B cell (primary cell): ENCODE data around the gene CDR2L. TPM values are rescaled to one million over a fixed set of nuclear protein-coding genes. Genes with fewer than 3 reads are reported as not detected.

Source experiments
- ATAC-seq: fragments of 200-7000 bp; cut with Tn5 transposase; one replicate; pipeline ENCODE4 v1.10.0; 2021; ENCODE audit warnings: low read depth, mild to moderate bottlenecking, moderate number of reproducible peaks, moderate library complexity
- CTCF ChIA-PET: fragments of 350-600 bp; sonication (Branson Sonifier 250); formaldehyde crosslinking; loops from one replicate; lab custom pipeline; 2021; ENCODE audit warnings: antibody characterized with exemption, inconsistent platforms; lab: Charles Lee
- POLR2A ChIA-PET: fragments of 350-600 bp; sonication (Branson Sonifier 250); formaldehyde crosslinking; loops from one replicate; lab custom pipeline; 2021; ENCODE audit warnings: antibody characterized with exemption; lab: Charles Lee
- DNase-seq: peaks from one replicate; pipeline ENCODE4 v3.0.0; 2013
- H2AFZ ChIP-seq: 2 replicates; pipeline ENCODE4 v1.6.1; 2012; ENCODE audit warnings: mild to moderate bottlenecking, low read depth, low read length; ENCODE audit not compliant: insufficient read depth, poor library complexity, severe bottlenecking
- H3K27ac ChIP-seq, 2 donors: 1 replicate in 1 of 2; 2 replicates in 1 of 2; pipeline ENCODE4 v1.5.1; 2012 to 2013; ENCODE audit warnings: low read length in 2 of 2, mild to moderate bottlenecking in 2 of 2, moderate library complexity in 1 of 2
- H3K27me3 ChIP-seq, 4 experiments: fragments of 200-600 bp in 1 of 4; sonication (generic) in 1 of 4; replicated peaks in 1 of 4; 1 replicate in 2 of 4; 2 replicates in 2 of 4; pipeline versions ENCODE4 v1.6.1 to v1.7.0; 2013 to 2016; ENCODE audit warnings: low read length in 3 of 4, mild to moderate bottlenecking in 2 of 4, mixed read lengths in 1 of 4, moderate library complexity in 1 of 4; ENCODE audit not compliant: insufficient read depth in 4 of 4, control insufficient read depth in 3 of 4; ENCODE audit errors: control extremely low read depth in 1 of 4
- H3K36me3 ChIP-seq, 2 experiments: replicated peaks in 1 of 2; 1 replicate in 1 of 2; 2 replicates in 1 of 2; pipeline versions ENCODE4 v1.6.1 to v1.7.1; 2013; ENCODE audit warnings: low read length in 1 of 2; ENCODE audit not compliant: insufficient read depth in 2 of 2, control insufficient read depth in 1 of 2; ENCODE audit errors: control extremely low read depth in 1 of 2, extremely low read depth in 1 of 2
- H3K4me1 ChIP-seq, 2 donors: fragments of 200-600 bp in 1 of 2; sonication (generic) in 1 of 2; 1 replicate in 1 of 2; 2 replicates in 1 of 2; pipeline versions ENCODE4 v1.5.1 to v1.6.1; 2013 to 2017; ENCODE audit warnings: low read length in 2 of 2; ENCODE audit not compliant: control insufficient read depth in 2 of 2, insufficient read depth in 2 of 2
- H3K4me2 ChIP-seq: replicated peaks from 2 replicates; pipeline ENCODE3; 2012; ENCODE audit warnings: mild to moderate bottlenecking, low read depth, low read length; ENCODE audit not compliant: poor library complexity, severe bottlenecking
- H3K4me3 ChIP-seq, 5 experiments: fragments of 200-600 bp in 1 of 5; sonication (generic) in 1 of 5; 1 replicate in 3 of 5; 2 replicates in 2 of 5; pipeline versions ENCODE4 v1.5.1 to v1.7.0; 2011 to 2016; ENCODE audit warnings: low read length in 4 of 5, mild to moderate bottlenecking in 4 of 5, low read depth in 2 of 5, control low read depth in 1 of 5, moderate library complexity in 1 of 5; ENCODE audit not compliant: insufficient read depth in 1 of 5; ENCODE audit errors: control extremely low read depth in 1 of 5, extremely low read depth in 1 of 5
- H3K79me2 ChIP-seq: fragments of 200-600 bp; sonication (generic); one replicate; pipeline ENCODE4 v1.6.0; 2016; ENCODE audit warnings: low read length; ENCODE audit not compliant: control insufficient read depth, insufficient read depth
- H3K9ac ChIP-seq: fragments of 200-600 bp; sonication (generic); 2 replicates; pipeline ENCODE4 v1.6.1; 2017; ENCODE audit warnings: mild to moderate bottlenecking, low read length, moderate library complexity
- H3K9me3 ChIP-seq, 3 donors: one replicate each; pipeline versions ENCODE4 v1.6.1 to v1.7.1; 2013; ENCODE audit warnings: low read length in 2 of 3; ENCODE audit not compliant: control insufficient read depth in 2 of 3, insufficient read depth in 1 of 3; ENCODE audit errors: control extremely low read depth in 1 of 3
- H4K20me1 ChIP-seq: 2 replicates; pipeline ENCODE4 v1.6.0; 2012; ENCODE audit warnings: mild to moderate bottlenecking, low read length; ENCODE audit not compliant: insufficient read depth, control insufficient read depth, poor library complexity, severe bottlenecking
- H3K27ac Mint-ChIP-seq: one replicate; pipeline ENCODE4 v1.8.0; 2021; ENCODE audit warnings: mixed read lengths
- H3K27me3 Mint-ChIP-seq: one replicate; pipeline ENCODE4 v1.8.0; 2021; ENCODE audit warnings: mixed read lengths
- H3K4me1 Mint-ChIP-seq: one replicate; pipeline ENCODE4 v1.8.0; 2021; ENCODE audit warnings: mixed read lengths
- H3K4me3 Mint-ChIP-seq: one replicate; pipeline ENCODE4 v1.8.0; 2021; ENCODE audit warnings: mixed read lengths
- H3K9me3 Mint-ChIP-seq: one replicate; pipeline ENCODE4 v1.8.0; 2022; ENCODE audit warnings: mixed read lengths; ENCODE audit not compliant: insufficient read depth
- CTCF ChIP-seq: fragments of 200-600 bp; IDR thresholded peaks from one replicate; pipeline ENCODE4 v1.8.0; 2022; ENCODE audit warnings: antibody characterized with exemption, mild to moderate bottlenecking
- EZH2 ChIP-seq: IDR thresholded peaks from 2 replicates; pipeline ENCODE4 v1.6.1; 2012; ENCODE audit warnings: borderline replicate concordance, low read depth, mild to moderate bottlenecking, moderate library complexity, low read length; ENCODE audit not compliant: insufficient read depth, poor library complexity, severe bottlenecking
- WGBS: methylation state at CpG from one replicate; pipeline ENCODE4 v1.1.5; 2013; ENCODE audit warnings: missing lambda C conversion rate; ENCODE audit not compliant: insufficient coverage; 5-methylcytosine and 5-hydroxymethylcytosine counted together
- intact Hi-C: fragments of 100-400 bp; cut with micrococcal nuclease; formaldehyde crosslinking; loops from one replicate; pipeline ENCODE4 v1.10.0; 2022
- polyA plus RNA-seq: library from polyadenylated mRNA; depleted of rRNA; stranded (reverse); fragments of >200 nt; gene quantifications from 2 replicates; pipeline ENCODE4 v1.2.3, GENCODE V29; 2012
- total RNA-seq, 2 donors: library from RNA; stranded (reverse); fragments of 120-200 nt in 1 of 2; gene quantifications; 1 replicate in 1 of 2; 2 replicates in 1 of 2; pipeline versions ENCODE4 v1.2.3 to v1.2.4, GENCODE V29; 2013 to 2022

The CDR2L gene
- total and polyA plus RNA-seq, 2 donors (not counting 1 experiment from before 2014, with no cell fraction given): 0.03 TPM; not detected in 1

DNA sequence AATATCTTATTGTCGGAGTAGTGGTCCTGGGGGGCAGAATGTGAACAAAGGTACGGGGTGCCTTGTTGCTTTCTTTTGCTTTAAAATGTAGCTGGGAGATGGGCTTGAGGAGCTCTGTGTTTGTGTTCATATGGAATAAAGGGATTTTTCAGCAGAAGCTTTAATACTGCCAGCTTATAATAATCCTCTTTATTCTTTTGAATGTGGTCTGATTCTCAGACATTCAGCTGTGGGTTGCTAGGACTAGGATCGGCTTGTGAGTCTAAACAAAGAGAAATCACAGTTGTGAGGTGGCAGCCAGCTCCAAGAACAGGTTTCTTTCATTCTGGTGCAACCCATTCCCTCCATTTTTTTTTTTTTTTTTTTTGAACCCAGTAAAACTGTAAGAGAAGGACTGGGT, 32.3 kb downstream of the CDR2L start:
- H3K36me3 ChIP-seq: peaks cover 7 to 40% of the 10 kb centered on the region in 2 experiments
- no peak overlapping the region for H3K9ac ChIP-seq
- H3K4me1 ChIP-seq: no peaks in the 10 kb centered on the region
- Mint-ChIP-seq H3K9me3 (no peaks in the 10 kb centered on the region), H3K27ac (no peak overlapping the region), H3K27me3 (no peaks in the 10 kb centered on the region), H3K4me1 (peaks cover 2% of the 10 kb centered on the region), H3K4me3 (no peak overlapping the region)
- peaks cover 0 to under 1% (median 0%) of the 10 kb centered on the region in 3 donors for H3K9me3 ChIP-seq
- ChIA-PET CTCF (interaction anchor here (0.7 to 1.2 kb wide), 2 partner anchors 58 to 94 kb away, joined by 3 read pairs; no protein-coding TSS in a partner anchor), POLR2A (no interaction called here)
- ATAC-seq (no peak), DNase-seq (no peak)
- intact Hi-C loops: no loop called here
- WGBS: 100% methylated on average over 2 of the region's 3 CpGs
- no peak overlapping the region for H3K4me2 ChIP-seq
- TF ChIP-seq EZH2: no peak
- no peak for TF ChIP-seq CTCF
- peaks cover 15% of the 10 kb centered on the region for H3K79me2 ChIP-seq
- no peaks in the 10 kb centered on the region for H4K20me1 ChIP-seq
- no peak overlapping the region for H3K27ac ChIP-seq
- H3K27me3 ChIP-seq: no peaks in the 10 kb centered on the region
- no peak overlapping the region for H2AFZ ChIP-seq
- H3K4me3 ChIP-seq: no peak overlapping the region

DNA sequence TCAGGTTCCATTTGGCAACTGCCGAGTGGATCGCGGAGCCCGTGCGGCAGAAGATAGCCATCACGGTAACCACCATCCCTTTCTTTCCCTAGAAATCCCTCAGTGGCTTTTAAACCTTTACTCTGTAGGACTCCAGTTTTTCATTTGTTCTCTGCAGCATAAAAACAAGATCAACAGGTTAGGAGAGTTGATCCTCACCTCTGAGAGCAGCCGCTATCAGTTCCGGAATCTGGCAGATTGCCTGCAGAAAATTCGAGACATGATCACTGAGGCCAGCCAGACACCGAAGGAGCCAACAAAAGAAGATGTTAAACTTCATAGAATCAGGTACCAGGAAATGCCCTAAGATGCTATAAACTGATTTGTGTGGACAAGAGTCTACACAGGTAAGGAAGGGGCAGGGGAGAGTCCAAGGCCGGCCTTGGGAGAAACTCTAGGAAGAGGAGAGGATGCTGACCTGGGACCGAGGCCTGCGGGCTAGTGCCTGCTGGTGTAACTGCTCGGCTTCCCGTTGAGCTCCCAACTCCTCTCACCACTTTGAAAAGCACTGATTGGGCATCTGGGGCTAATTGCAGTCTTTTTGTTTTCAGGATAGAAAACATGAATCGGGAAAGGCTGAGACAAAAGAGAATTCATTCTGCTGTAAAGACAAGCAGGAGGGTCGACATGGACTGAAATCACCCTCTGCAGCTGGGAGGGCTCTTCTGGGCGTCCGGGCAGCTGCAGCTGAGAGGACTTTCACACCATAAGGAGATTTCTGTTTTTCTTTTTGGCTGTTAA, 33.1 kb downstream of the CDR2L start:
- 95% methylated on average over 13 of the region's 19 CpGs for WGBS
- POLR2A ChIA-PET: no interaction called here
- CTCF ChIA-PET: no interaction called here

More for the DNA sequence above, 33.1 kb downstream of the CDR2L start:
- Histone ChIP-seq H3K27me3 (no peaks in the 10 kb centered on the region), H3K9ac (no peak overlapping the region), H3K36me3 (peaks cover 7 to 40% of the 10 kb centered on the region in 2 experiments), H3K4me3 (no peak overlapping the region), H3K9me3 (peaks cover 0 to 5% (median 0%) of the 10 kb centered on the region in 3 donors), H4K20me1 (no peaks in the 10 kb centered on the region), H3K4me2 (no peak overlapping the region), H3K4me1 (peaks cover 0 to 4% of the 10 kb centered on the region in 2 donors), H3K27ac (no peak overlapping the region), H2AFZ (no peak overlapping the region), H3K79me2 (peaks cover 10% of the 10 kb centered on the region)
- Mint-ChIP-seq H3K4me3 (no peak overlapping the region), H3K27ac (no peak overlapping the region), H3K9me3 (no peaks in the 10 kb centered on the region), H3K4me1 (peaks cover 3% of the 10 kb centered on the region), H3K27me3 (no peaks in the 10 kb centered on the region)
- ATAC-seq (no peak), DNase-seq (no peak)
- intact Hi-C loops: no loop called here
- no peak for TF ChIP-seq EZH2
